H1 (cell line): ENCODE measurements around the gene RPL6. TPM values are rescaled to one million over a fixed set of nuclear protein-coding genes. Genes with fewer than 3 reads are reported as not detected.
"Not testable (repeated sequence)": the region's sequence is repeated elsewhere in the genome, so short reads cannot be mapped to it uniquely, and the experiment has no call there.

Experiments used
- CTCF ChIA-PET: fragments of 300-600 bp; sonication (Branson Sonifier 250); formaldehyde crosslinking; loops from one replicate; lab custom pipeline; 2021; ENCODE audit not compliant: partially characterized antibody; lab: Charles Lee
- POLR2A ChIA-PET: fragments of 300-600 bp; sonication (Branson Sonifier 250); formaldehyde crosslinking; loops from one replicate; lab custom pipeline; 2021; ENCODE audit warnings: inconsistent platforms; ENCODE audit not compliant: partially characterized antibody; lab: Charles Lee
- DNase-seq, 2 experiments: peaks; one replicate each; pipeline versions ENCODE4 v3.0.0 to v3.0.0-alpha.2; 2010 to 2022; ENCODE audit warnings: low spot score in 2 of 2, low read depth in 1 of 2, mixed read lengths in 1 of 2
- FAIRE-seq: peaks from 2 replicates; lab custom pipeline; 2011; peaks lifted over from hg19 to GRCh38; lab: Jason Lieb, UNC
- H2AFZ ChIP-seq: 2 replicates; pipeline ENCODE4 v1.8.1; 2012; ENCODE audit warnings: low read length, inconsistent platforms
- H2AK5ac ChIP-seq: 2 replicates; pipeline ENCODE4 v1.6.1; 2013; ENCODE audit warnings: low read depth, low read length
- H2BK120ac ChIP-seq: replicated peaks from 2 replicates; pipeline ENCODE3; 2013; ENCODE audit warnings: low read depth, low read length, inconsistent platforms
- H2BK12ac ChIP-seq: 2 replicates; pipeline ENCODE4 v1.6.1; 2013; ENCODE audit warnings: low read depth, low read length
- H2BK15ac ChIP-seq: 2 replicates; pipeline ENCODE4 v1.6.1; 2013; ENCODE audit warnings: low read length
- H2BK20ac ChIP-seq: 2 replicates; pipeline ENCODE4 v1.6.1; 2013; ENCODE audit warnings: low read length
- H2BK5ac ChIP-seq: 2 replicates; pipeline ENCODE4 v1.6.1; 2013; ENCODE audit warnings: low read depth, low read length
- H3K14ac ChIP-seq: 2 replicates; pipeline ENCODE4 v1.6.1; 2013; ENCODE audit warnings: inconsistent platforms; ENCODE audit not compliant: insufficient read length
- H3K18ac ChIP-seq: 2 replicates; pipeline ENCODE4 v1.6.1; 2013; ENCODE audit warnings: low read length; ENCODE audit errors: extremely low read depth
- H3K23ac ChIP-seq: 2 replicates; pipeline ENCODE4 v1.6.1; 2013; ENCODE audit warnings: inconsistent platforms; ENCODE audit not compliant: insufficient read length
- H3K23me2 ChIP-seq: 2 replicates; pipeline ENCODE4 v1.6.1; 2013; ENCODE audit warnings: low read depth, low read length
- H3K27ac ChIP-seq: 2 replicates; pipeline ENCODE4 v1.6.1; 2011; ENCODE audit warnings: low read depth, low read length, inconsistent platforms
- H3K27me3 ChIP-seq, 4 experiments: replicated peaks in 1 of 4; 1 replicate in 1 of 4; 2 replicates in 3 of 4; pipeline versions ENCODE4 v1.6.1 to v1.8.1; 2011 to 2013; ENCODE audit warnings: low read length in 3 of 4, mild to moderate bottlenecking in 3 of 4, inconsistent platforms in 2 of 4, mixed read lengths in 2 of 4, moderate library complexity in 1 of 4; ENCODE audit not compliant: control insufficient read depth in 3 of 4, insufficient read depth in 3 of 4; ENCODE audit errors: extremely low read depth in 1 of 4
- H3K36me3 ChIP-seq, 4 experiments: 2 replicates each; pipeline versions ENCODE4 v1.6.1 to v1.8.1; 2011 to 2013; ENCODE audit warnings: mild to moderate bottlenecking in 4 of 4, low read length in 3 of 4, moderate library complexity in 2 of 4, control low read depth in 1 of 4, inconsistent platforms in 1 of 4; ENCODE audit not compliant: insufficient read depth in 4 of 4, control insufficient read depth in 2 of 4
- H3K4ac ChIP-seq: replicated peaks from 2 replicates; pipeline ENCODE3; 2013; ENCODE audit warnings: low read length, low read depth, mixed read lengths, inconsistent platforms; ENCODE audit not compliant: insufficient read length
- H3K4me1 ChIP-seq, 4 experiments: replicated peaks in 1 of 4; 1 replicate in 1 of 4; 2 replicates in 3 of 4; pipeline versions ENCODE4 v1.6.1 to v1.8.1; 2011 to 2013; ENCODE audit warnings: low read length in 3 of 4, inconsistent platforms in 2 of 4, mixed read lengths in 1 of 4; ENCODE audit not compliant: insufficient read depth in 4 of 4, control insufficient read depth in 3 of 4
- H3K4me2 ChIP-seq, 2 experiments: 2 replicates each; pipeline versions ENCODE4 v1.6.1 to v1.8.1; 2011 to 2013; ENCODE audit warnings: low read depth in 2 of 2, low read length in 2 of 2, control low read depth in 1 of 2, inconsistent platforms in 1 of 2, mild to moderate bottlenecking in 1 of 2; ENCODE audit not compliant: insufficient read depth in 1 of 2
- H3K4me3 ChIP-seq, 4 experiments: fragments of 200-600, 300-600 bp in 1 of 4; sonication (generic), shearing (Covaris generic), sonication (Bioruptor Twin) in 1 of 4; 2 replicates each; pipeline versions ENCODE4 v1.5.1 to v1.8.1; 2011 to 2016; ENCODE audit warnings: low read length in 4 of 4, low read depth in 3 of 4, control low read depth in 2 of 4, inconsistent platforms in 2 of 4, mild to moderate bottlenecking in 2 of 4, mixed read lengths in 1 of 4, moderate library complexity in 1 of 4; ENCODE audit not compliant: insufficient read depth in 2 of 4; ENCODE audit errors: extremely low read depth in 1 of 4
- H3K56ac ChIP-seq: replicated peaks from 2 replicates; pipeline ENCODE3; 2013; ENCODE audit warnings: low read depth, mild to moderate bottlenecking, mixed read lengths, low read length, inconsistent platforms; ENCODE audit not compliant: insufficient read length
- H3K79me1 ChIP-seq: 2 replicates; pipeline ENCODE4 v1.6.1; 2013; ENCODE audit warnings: low read depth, low read length, control low read depth
- H3K79me2 ChIP-seq, 2 experiments: 2 replicates each; pipeline versions ENCODE4 v1.6.1 to v1.8.1; 2012 to 2013; ENCODE audit warnings: low read length in 2 of 2, mild to moderate bottlenecking in 2 of 2, inconsistent platforms in 1 of 2; ENCODE audit not compliant: insufficient read depth in 2 of 2, control insufficient read depth in 1 of 2
- H3K9ac ChIP-seq, 4 experiments: replicated peaks in 1 of 4; 1 replicate in 1 of 4; 2 replicates in 3 of 4; pipeline versions ENCODE4 v1.6.1 to v1.8.1; 2011 to 2013; ENCODE audit warnings: low read depth in 3 of 4, low read length in 3 of 4, control low read depth in 2 of 4, mild to moderate bottlenecking in 2 of 4, moderate library complexity in 2 of 4, inconsistent platforms in 1 of 4; ENCODE audit errors: extremely low read depth in 1 of 4
- H3K9me3 ChIP-seq, 2 experiments: 2 replicates each; pipeline versions ENCODE4 v1.6.1 to v1.8.1; 2012 to 2013; ENCODE audit warnings: mild to moderate bottlenecking in 2 of 2, moderate library complexity in 2 of 2, control low read depth in 1 of 2, inconsistent platforms in 1 of 2, low read depth in 1 of 2, low read length in 1 of 2, mixed read lengths in 1 of 2; ENCODE audit not compliant: insufficient read depth in 2 of 2
- H4K20me1 ChIP-seq, 2 experiments: replicated peaks in 1 of 2; 2 replicates each; pipeline versions ENCODE3 to v1.8.1; 2011 to 2013; ENCODE audit warnings: inconsistent platforms in 2 of 2, low read length in 2 of 2, mild to moderate bottlenecking in 1 of 2; ENCODE audit not compliant: insufficient read depth in 2 of 2, control insufficient read depth in 1 of 2
- H4K5ac ChIP-seq: 2 replicates; pipeline ENCODE4 v1.6.1; 2013; ENCODE audit warnings: low read length, low read depth, mixed read lengths, inconsistent platforms; ENCODE audit not compliant: insufficient read length
- H4K8ac ChIP-seq: 2 replicates; pipeline ENCODE4 v1.8.0; 2013; ENCODE audit warnings: mild to moderate bottlenecking, moderate library complexity, low read length, inconsistent platforms; ENCODE audit not compliant: insufficient read depth; ENCODE audit errors: extremely low read depth
- H4K91ac ChIP-seq: replicated peaks from 2 replicates; pipeline ENCODE3; 2013; ENCODE audit warnings: low read length, mixed read lengths, inconsistent platforms; ENCODE audit not compliant: insufficient read length
- WGBS, 2 experiments: shearing (Covaris generic) in 1 of 2; methylation state at CpG; one replicate each; pipeline versions ENCODE4 v1.1.6 to v1.1.7; 2013 to 2015; ENCODE audit warnings: low lambda C conversion rate in 2 of 2, mixed read lengths in 2 of 2, inconsistent platforms in 1 of 2, low coverage in 1 of 2, missing lambda C conversion rate in 1 of 2; ENCODE audit not compliant: insufficient replicate concordance in 2 of 2, insufficient coverage in 1 of 2, insufficient read length in 1 of 2; ENCODE audit errors: extremely low coverage in 1 of 2, missing lambda C conversion rate in 1 of 2; 5-methylcytosine and 5-hydroxymethylcytosine counted together
- polyA plus RNA-seq, 7 experiments: library from polyadenylated mRNA; depleted of rRNA in 3 of 7; stranded (reverse) in 5 of 7; unstranded in 2 of 7; fragments of >200 nt in 5 of 7; fragments of 200-250 nt in 2 of 7; gene quantifications; 1 replicate in 5 of 7; 2 replicates in 1 of 7; 4 replicates in 1 of 7; pipeline versions ENCODE4 v1.2.1 to v1.2.3, GENCODE V29; 2011 to 2013; ENCODE audit warnings: missing spikeins in 2 of 7, mixed read lengths in 2 of 7
- total RNA-seq: library from RNA; stranded (reverse); fragmentation: NEBNext Ultra II Directional; extraction: Animal tissue kit (Norgen Biotek cat#: 25700); gene quantifications from 2 replicates; pipeline ENCODE4 v1.2.1, GENCODE V29; 2021

Gene RPL6
- total and polyA plus RNA-seq, 2 of the 8 experiments (the other 6 are each of a cell fraction or from before 2014, with no cell fraction given): 1,073 to 1,643 TPM

- CTCF ChIA-PET, POLR2A ChIA-PET, H3K14ac ChIP-seq, H2BK20ac ChIP-seq, H3K18ac ChIP-seq, H3K4me3 ChIP-seq, H3K23ac ChIP-seq, H3K4me1 ChIP-seq, FAIRE-seq, H2BK5ac ChIP-seq, H3K9ac ChIP-seq, H3K79me2 ChIP-seq, H2AFZ ChIP-seq, H3K27me3 ChIP-seq, H3K79me1 ChIP-seq, H3K27ac ChIP-seq, H2BK15ac ChIP-seq, H4K8ac ChIP-seq, H4K91ac ChIP-seq, DNase-seq, H2AK5ac ChIP-seq, H2BK120ac ChIP-seq, H4K20me1 ChIP-seq, H3K4ac ChIP-seq, H3K4me2 ChIP-seq, H3K56ac ChIP-seq, H3K23me2 ChIP-seq, H3K9me3 ChIP-seq, H4K5ac ChIP-seq, H2BK12ac ChIP-seq: not testable (repeated sequence)
- WGBS, 2 experiments: 91% methylated on average over 2 of the region's 2 CpGs; no CpG with 5 or more reads in 1 of the 2 experiments
- peaks cover 2 to 34% (median 14%) of the 10 kb centered on the region in 4 experiments; a peak in 4 of 8 replicates for H3K36me3 ChIP-seq
These were observed 38.8 kb upstream of the RPL6 start for GRCh38 chr12:112448165-112448564.
